OCI-LY7 (cell line): ENCODE data around the gene LRRC26.

ENCODE experiments used
- CTCF ChIP-seq: fragments of 200-600 bp; sonication (generic); conservative IDR thresholded peaks from 2 replicates; pipeline ENCODE4 v1.5.1; 2014; ENCODE audit warnings: mild to moderate bottlenecking, antibody characterized with exemption, low read length, moderate library complexity, mixed read lengths
- EZH2phosphoT487 ChIP-seq: fragments of 200-600 bp; sonication (generic); IDR thresholded peaks from 2 replicates; pipeline ENCODE4 v1.6.1; 2018; ENCODE audit warnings: low read depth, borderline replicate concordance, mild to moderate bottlenecking, mixed run types, antibody characterized with exemption, low read length, moderate library complexity, mixed read lengths

- TF ChIP-seq CTCF, result no peak
- TF ChIP-seq EZH2phosphoT487, result no peak
These were observed 36.8 kb upstream of the LRRC26 start for GRCh38 chr9:137206602-137207001.
